Esophagus mucosa (tissue), 1 donor: ENCODE data around the gene ZDHHC11B. TPM values are rescaled to one million over a fixed set of nuclear protein-coding genes. Genes with fewer than 3 reads are reported as not detected.
"Not testable (repeated sequence)": the region's sequence is repeated elsewhere in the genome, so short reads cannot be mapped to it uniquely, and the experiment has no call there.

Experiments
- ATAC-seq: fragments of 200-7000 bp; cut with Tn5 transposase; one replicate; pipeline ENCODE4 v1.9.1; 2020
- total RNA-seq: library from RNA; stranded (reverse); gene quantifications from one replicate; pipeline ENCODE4 v1.2.4, GENCODE V29; 2023
- donor health status: DM: yes; HTN: yes; CAD: no.

Gene ZDHHC11B, protein sequence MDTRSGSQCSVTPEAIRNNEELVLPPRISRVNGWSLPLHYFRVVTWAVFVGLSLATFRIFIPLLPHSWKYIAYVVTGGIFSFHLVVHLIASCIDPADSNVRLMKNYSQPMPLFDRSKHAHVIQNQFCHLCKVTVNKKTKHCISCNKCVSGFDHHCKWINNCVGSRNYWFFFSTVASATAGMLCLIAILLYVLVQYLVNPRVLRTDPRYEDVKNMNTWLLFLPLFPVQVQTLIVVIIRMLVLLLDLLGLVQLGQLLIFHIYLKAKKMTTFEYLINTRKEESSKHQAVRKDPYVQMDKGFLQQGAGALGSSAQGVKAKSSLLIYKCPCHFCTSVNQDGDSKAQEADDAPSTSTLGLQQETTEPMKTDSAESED
- 7.0 TPM for total RNA-seq

DNA sequence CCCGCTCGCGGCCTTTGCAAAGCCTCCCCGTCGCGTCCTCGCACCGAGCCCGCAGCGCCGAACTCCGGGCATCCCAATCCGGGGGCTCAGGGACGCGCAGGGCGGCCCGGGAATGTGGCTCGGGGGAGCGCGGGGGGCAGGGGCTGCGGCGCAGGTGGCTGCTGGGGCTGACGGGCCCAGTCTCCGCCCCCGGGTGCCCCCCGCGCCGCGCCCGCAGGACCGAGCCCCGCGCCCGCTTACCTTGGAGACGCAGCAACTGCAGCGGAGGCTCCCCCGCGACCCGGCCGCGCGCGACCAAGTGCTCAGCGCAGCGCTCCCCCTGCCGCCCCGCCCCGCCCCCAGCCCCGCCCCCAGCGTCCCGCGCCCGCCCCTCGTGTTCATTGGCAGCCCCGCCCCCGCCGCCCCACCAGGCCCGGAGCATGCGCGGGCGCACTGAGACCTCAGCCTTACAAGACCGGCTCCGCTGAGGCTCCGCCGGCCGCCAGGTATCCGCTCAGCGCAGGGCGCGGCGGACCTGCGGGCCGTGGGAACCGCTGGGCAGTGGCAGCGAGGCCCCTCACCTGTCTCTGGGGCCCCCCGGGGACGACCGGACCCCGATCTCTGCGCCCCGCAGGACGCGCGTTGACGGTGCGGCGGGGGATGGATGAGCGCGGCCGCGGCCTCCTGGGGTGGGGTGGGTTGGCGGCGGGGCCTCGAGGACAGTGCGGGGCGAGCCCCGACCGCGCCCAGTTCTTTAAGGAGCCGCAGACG, at the start of gene ZDHHC11B:
Gene ZDHHC11B, minus strand, starts transcription at position 302 of the 750 bp plus-strand sequence. CDS start 17,810 bp downstream, outside the sequence.
- ATAC-seq = peak; percentile 85

DNA sequence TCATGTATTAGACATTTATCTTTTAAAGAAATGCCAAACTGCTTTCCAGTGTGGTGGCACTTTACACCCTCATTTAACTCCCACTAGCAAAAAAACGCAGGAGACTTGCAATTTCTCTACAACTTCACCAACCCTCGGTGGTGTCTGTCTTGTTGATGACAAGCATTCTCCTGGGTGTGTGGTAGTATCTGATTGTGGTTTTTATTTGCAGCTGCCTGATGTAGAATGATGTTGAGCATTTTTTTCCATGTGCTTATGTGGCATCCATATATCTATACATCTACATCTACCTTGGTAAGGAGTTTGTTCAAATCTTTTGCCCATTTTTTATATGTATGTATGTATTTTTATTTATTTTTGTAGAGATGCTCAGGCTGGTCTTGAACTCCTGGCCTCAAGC, 49.5 kb upstream of the ZDHHC11B start:
- ATAC-seq = not testable (repeated sequence)

DNA sequence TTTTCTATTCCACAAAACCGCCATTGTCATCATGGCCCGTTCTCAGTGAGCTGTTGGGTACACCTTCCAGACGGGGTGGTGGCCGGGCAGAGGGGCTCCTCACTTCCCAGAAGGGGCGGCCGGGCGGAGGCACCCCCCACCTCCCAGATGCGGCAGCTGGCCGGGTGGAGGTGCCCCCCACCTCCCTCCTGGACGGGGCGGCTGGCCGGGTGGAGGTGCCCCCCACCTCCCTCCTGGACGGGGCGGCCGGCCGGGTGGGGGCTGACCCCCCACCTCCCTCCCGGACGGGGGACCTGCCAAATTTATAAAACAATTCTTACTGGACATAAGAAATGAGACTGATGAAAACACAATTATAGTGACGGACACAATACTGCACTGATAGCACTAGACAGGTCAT, 43.7 kb upstream of the ZDHHC11B start:
- ATAC-seq = not testable (repeated sequence)

DNA sequence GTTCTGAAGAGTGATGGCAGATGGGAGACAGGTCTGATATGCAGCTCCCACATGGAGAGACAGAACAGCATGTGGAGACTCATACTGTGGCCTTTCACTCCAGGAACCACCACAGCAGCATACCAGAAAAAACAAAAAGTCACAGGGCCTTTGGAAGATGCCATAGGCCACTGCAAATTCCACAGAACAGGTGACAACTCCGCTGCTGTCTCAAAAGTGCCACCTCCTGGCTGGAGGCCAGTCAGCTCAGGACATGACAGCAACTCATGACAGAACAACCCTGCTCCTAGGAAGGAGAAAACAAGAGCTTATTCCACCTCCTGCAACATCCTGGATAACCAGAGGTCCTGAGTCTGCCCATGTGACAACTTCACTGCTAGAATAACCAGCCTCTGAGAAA, 41.0 kb upstream of the ZDHHC11B start:
- peak; percentile 55 for ATAC-seq

DNA sequence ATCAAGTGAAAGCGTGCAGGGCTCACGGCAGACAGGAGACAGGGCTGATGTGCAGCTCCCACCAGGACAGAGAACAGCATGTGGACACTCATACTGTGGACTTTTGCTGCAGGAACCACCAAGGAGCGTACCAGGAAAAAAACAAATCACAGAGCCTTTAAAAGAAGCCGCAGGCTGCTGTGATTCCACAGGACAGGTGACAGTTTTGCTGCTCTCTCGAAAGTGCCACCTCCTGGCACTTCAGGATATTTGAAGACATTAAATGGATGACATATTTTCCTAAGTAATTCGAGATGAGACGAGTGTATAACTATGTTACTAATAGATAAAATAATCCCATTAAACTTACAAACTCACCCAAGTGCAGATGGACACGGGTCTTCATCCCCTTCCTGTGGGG, 37.0 kb upstream of the ZDHHC11B start:
- ATAC-seq = no peak

DNA sequence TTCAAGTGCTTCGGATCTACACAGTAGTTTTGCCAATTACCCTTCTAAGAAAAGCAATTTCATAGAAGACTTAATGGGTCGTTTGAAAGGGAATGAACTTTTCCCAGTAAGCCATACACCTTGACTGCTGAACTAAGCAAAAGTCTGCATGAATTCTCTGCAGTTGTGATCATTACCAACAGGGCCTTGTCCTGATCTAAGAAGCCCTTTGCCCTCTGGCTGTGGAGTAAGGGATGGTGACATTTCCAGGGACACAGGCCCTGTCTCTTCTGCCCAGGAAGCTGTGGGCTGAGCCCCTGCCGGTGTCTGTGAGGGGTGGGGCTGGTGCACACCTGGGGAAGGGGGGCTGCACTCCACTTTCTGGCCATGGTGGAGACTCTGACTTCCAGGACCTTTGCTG, 35.7 kb upstream of the ZDHHC11B start:
- no peak for ATAC-seq

DNA sequence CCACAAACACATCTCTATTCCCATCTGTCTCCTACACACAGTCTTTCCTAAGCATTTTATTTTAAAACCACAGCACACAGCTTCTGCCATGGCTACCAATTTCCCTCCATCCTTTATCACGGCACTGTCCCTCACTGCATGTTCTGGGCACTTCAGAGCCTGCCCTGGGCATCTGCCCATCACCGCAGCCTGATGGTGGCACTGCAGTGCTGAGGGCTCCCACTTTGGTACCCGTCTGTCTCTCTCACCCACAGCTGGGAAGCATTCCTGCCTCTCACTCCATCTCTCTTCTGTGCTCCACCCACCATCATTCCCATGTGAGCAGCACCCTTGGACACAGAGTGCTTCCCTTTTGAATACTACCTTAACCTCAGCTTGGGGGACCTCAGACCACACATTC, 34.5 kb upstream of the ZDHHC11B start:
- ATAC-seq = no peak

DNA sequence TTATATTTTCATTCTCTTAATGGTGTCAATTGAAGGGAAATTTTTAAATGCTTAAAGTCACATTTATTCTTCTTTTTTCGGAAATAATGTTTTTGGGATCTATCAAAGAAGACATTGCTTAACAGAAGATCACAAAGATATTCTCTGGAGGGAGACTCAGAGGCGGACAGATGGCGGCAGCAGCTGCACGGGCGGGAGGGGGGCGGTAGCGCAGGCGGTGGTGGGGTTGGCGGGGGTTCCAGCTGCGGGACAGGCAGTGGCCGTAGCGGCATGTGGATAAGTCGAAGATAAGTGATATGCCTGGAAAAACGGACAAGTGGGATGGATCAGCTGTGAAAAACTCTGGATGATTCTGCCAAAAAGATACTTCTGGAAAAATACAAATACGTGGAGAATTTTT, 31.6 kb upstream of the ZDHHC11B start:
- ATAC-seq = no peak

DNA sequence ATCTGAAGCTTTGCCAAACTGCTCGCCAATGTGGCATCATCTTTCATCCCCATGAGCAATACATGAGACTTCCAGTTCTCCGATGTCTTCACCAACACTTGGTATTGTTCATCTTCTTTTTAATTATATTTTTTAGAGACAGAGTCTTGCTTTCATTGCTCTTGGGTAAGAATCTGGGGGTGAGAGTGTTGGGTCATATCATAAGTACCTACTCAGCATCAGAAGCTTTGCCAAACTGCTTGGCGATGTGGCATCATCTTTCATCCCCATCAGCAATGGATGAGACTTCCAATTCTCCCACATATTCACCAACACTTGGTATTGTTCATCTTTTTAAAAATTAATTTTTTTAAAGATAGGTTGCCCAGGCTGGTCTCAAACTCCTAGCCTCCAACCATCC, 30.9 kb upstream of the ZDHHC11B start:
- ATAC-seq = no peak

DNA sequence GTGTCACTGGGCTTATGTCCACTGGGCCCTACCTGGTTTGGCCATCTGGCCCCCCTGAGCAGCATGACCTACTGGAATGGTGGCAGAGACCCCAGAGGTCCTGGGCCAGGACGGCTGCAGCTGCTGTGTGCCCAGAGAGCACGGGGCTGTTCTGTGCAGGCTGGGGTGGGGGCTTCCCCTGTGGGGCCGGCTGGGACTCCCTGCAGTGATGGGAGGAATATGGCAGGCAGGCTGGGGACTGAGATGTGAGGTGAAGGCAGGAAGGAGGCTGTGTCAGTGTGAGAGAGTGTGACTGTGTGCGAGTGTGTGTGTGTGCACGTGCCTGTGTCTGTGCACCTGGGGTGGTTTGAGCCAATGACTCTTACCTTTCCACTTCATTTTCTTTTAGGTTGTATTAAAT, 29.0 kb upstream of the ZDHHC11B start:
- ATAC-seq = not testable (repeated sequence)

DNA sequence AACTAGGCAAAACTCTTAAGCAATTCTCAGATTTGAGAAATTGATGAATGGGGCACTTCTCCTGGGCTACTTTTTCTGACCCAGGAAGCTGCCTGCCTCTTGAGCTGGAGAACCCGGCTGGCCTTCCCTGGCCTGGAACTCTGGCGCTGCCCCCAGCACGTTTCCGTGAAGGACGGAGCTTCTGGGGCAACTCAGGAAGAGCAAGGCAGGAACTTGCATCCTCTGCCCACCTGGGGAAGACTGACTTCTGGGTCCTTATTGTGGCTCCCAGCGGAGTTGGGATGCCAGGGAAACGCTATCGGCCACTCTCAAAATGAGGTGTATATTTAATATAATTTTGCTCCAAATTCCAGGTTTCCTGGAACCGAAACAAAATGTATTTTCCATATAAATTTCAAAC, 26.9 kb upstream of the ZDHHC11B start:
- not testable (repeated sequence) for ATAC-seq

DNA sequence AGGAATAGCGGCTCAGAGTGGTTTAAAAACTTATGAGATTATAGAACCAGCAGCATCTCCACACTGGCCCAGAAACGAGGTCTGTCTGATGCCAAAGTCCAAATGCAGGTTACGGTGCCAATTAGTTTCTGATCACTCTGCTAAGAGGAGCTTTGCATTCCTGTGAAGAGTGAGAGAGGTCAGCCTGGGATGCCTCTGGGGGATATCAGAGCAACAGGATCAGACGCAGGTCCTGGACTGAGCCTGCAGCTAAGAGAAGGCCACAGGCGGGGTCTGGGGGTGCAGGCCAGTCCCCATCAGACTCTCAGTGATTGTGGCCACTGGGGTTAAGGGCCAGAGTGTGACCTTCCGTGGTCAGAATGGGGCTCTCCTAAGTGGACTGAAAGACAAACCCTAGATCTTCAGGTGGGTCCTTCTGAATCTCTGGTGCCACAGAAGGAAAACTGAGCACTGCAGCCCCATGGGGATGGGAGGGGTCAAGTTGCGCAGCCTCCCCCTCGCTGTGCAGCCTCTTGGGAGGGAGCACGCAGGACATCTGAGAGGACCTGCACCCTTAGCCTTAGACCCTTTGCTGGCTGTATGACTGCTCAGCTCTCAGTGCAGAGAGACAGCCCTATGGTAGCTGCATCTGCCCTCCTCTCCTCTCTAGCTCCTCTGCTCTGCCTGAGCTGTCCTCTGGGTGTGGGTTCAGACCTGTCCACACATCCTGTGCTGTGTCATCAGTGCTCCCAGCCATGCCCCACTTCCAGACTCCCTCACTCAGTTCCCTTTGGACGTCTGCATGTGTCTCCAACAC, 23.4 kb upstream of the ZDHHC11B start:
- ATAC-seq = peak; percentile 32

DNA sequence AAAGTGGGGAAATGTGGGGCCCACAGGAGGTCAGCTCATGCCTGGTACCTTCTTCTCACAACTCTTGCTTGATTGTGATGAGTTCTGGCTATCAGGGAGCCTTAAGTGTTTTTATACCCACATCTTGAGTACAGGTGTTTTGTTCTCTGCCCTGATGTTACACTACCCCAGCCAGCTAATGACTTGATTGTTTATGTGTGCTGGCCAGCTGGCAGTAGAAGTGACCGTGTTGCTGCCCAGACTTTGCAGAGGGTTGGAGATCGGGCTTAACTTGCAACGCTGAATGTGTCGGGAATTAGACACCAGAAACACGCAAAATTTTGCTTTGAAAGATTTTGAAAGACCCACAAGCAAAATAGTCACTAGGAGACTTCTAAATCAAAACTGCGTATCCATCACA, 16.9 kb upstream of the ZDHHC11B start:
- no peak for ATAC-seq

DNA sequence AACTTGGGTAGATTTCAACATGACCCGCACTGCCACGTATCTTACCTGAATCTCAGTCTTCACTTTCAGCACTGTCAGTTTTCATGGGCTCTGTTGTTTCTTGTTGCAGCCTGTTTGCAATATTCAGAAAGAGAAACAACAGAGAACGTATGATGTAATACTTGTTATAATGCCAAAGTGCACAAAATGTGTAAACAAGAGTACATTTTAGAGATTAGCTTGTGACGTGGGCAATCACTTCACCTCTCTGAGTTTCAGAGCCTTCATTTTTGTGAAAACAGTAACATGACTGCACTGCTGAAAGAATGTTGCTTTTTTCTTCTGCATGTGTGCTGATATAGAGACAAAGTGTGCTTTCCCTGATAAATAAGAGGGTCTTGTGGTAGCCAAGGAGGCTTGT, 16.5 kb upstream of the ZDHHC11B start:
- not testable (repeated sequence) for ATAC-seq

DNA sequence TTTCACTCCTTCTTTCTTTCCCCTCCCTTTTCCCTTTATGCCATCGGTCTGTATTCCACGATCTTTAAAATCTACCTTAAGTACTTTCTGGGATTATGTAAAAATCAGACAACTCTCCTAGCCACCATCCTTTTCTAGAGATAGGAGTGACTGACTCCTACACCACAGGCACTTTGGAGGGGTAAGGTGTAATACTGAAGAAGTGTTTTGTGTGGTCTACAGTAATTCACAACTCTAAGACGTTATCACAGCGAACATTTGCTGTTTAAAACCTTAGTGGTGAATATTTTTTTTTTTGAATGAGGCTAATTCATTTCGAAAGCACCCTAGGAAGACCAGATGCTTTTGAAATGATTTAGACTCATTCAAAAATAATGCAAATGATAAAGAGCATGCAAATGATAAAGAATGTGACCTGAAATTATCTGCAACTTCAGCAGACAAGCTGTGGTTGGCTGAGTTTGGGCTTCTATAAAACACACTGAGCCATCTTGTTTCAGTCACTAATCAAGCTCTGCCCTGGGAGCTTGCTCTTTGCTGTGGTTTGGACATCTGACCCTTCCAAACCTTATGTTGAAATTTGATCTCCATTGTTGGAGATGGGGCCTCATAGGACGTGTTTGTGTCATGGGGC, 14.1 kb upstream of the ZDHHC11B start:
- ATAC-seq = not testable (repeated sequence)

DNA sequence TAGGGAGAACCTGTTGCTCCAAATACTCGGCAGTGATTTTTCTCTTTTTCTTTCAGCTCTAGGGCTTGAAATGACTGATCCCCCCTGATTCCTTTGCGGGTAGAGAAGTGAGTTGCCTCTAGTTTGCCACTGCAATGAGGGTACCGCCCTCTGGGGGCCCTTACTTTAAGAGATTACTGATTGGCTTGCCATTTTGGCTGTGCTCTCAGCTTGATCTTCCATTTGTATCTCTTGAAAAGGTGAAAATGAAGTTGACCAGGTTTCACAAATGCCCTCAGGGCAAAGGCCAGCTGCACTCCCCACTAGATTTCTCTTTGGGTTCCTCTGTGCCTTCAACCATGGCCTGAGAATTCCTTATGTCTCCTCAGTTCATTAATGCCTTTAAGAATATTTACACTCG, 13.5 kb upstream of the ZDHHC11B start:
- not testable (repeated sequence) for ATAC-seq

DNA sequence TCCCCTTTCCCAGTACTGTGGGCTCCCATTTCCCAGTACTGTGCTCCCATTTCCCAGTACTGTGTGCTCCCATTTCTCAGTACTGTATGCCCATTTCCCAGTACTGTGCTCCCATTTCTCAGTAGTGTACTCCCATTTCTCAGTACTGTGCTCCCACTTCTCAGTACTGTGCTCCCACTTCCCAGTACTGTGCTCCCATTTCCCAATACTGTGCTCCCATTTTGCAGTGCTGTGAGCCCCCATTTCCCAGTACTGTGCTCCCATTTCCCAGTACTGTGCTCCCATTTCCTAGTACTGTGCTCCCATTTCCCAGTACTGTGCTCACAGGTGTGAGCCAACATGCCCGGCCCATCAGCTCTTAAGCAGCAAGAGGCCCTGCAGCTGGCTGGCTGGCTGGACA, 11.3 kb upstream of the ZDHHC11B start:
- ATAC-seq = not testable (repeated sequence)

DNA sequence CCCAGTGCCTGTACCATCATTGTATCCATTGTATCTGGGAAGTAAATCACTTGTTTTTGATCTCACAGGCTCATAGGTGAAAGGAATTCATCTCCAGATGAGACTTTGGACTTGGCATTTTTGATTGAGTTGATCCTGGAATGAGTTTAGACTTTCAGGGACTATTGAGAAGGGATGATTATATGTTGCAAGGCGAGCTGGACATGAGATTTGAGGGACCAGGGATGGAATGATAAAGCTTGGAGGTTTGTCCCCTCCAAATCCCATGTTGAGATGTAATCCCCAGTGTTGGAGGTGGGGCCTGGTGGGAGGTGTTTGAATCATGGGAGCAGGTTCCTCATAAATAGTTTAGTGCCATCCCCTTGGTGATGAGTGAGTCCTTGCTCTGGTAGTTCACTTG, 10.4 kb upstream of the ZDHHC11B start:
- not testable (repeated sequence) for ATAC-seq

DNA sequence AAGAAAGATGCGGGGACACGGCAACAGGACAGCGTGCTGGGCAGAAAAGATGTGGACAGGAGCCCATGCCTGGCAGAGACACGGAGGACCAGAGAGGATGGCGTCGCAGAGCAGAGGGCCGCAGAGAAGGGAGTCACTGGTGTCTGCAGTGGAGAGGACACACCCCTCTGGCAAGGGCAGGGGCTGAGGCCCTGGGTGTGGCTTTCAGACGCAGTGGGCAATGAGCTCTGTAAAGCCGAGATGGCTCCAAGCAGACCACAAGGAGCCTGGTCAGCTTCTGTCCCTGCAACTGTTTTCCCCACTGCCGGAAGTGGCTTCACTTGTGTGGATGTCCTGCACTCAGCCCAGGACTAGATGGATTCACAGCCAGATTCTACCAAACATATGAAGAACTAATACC, 4.2 kb upstream of the ZDHHC11B start:
- not testable (repeated sequence) for ATAC-seq

DNA sequence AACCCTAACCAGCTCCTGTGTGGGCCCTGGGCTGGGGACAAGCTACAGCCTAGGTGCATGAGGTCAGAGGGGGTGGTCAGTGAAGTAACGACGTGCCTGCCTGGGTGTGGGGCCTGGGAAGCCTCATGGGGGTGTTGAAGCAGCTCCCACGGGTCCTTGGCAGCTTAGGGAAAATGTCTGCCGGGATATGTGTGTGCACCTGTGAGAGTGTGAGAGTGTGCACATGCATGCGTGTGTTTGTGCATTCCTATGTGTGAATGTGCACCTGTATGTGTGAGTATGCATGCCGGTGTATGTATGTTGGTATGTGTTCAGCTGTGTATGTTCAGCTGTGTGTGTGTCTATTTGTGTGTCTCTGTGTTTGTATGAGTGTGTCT, 3.3 kb upstream of the ZDHHC11B start:
- not testable (repeated sequence) for ATAC-seq

DNA sequence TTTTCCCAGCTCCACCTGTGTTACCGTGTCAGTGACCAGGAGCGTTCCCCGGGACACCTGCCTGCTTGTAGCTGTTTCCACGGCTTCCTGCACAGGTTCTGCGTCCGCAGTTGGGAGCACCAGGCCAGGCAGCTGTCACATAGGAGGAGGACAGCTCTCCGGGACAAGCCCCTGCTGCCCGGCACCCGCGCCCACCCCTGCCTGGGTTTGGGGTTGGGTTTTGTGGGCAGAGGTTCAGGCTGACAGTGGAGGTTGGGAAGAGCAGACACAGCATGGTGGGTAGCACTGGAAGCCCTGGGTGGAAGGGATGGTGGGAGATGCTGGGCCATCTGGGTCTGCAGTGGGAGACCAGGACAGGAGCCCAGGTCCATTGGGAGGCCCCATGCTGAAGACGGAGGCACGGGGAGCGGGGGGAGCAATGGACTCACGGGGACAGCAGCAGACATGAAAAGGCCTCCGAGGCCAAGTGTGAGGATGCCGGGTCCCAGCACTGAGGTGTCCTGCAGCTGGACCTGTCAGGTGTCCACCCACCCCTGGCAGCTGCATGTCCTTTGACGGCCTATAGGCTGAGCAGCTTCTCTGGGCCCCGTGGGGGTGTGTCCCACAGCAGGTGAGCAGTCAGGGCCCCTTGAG, 2.8 kb upstream of the ZDHHC11B start:
- not testable (repeated sequence) for ATAC-seq

DNA sequence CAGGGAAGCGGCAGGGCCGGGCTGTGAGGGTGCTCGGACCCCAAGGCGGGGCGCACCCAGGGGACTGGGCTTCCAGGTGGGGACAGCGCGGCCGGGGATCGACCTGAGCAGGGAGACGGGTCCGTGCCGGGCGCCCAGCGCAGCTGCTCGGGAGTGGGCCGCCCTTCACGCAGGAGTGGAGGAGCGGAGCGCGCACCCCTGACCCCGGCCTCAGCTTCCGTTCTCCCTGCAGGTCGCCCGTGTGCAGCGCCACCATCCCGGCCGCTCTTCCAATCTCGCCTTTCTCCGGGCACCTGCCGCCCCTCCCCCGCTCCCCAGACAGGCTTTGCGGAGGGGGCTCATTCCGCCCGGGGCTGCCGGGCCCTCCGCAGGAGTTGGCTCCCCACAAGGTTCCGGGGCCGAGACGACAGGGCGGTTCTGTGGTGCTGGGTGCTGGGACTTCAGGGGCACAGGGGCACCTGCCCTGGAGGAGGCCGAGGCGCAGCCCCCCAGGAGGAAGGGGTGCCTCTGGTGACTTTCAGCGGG, 714 bp upstream of the ZDHHC11B start:
- ATAC-seq = peak; percentile 7
